Left kidney (tissue), 2 donors: ENCODE results near the gene ZNF777. TPM values are rescaled to one million over a fixed set of nuclear protein-coding genes. Genes with fewer than 3 reads are reported as not detected.

Source experiments
- DNase-seq: peaks from one replicate; pipeline ENCODE4 v3.0.0-alpha.2; 2013
- polyA plus RNA-seq: library from polyadenylated mRNA; unstranded; fragments of 120-200 nt; gene quantifications from one replicate; pipeline ENCODE4 v1.2.1, GENCODE V29; 2013; ENCODE audit not compliant: insufficient read length

ZNF777 gene
- polyA plus RNA-seq, 1 donor: 12.7 TPM

- DNase-seq: no peak
Observed at GRCh38 chr7:149477494-149478443, 16.9 kb upstream of the ZNF777 start.

GRCh38 chr7:149476791-149477190 lies 15.9 kb upstream of the ZNF777 start:
- no peak for DNase-seq

- no peak for DNase-seq
Observed at GRCh38 chr7:149475121-149476045, 14.5 kb upstream of the ZNF777 start.

- DNase-seq: no peak
Observed at GRCh38 chr7:149474309-149475120, 13.7 kb upstream of the ZNF777 start.

GRCh38 chr7:149473251-149473650 lies 12.4 kb upstream of the ZNF777 start:
- no peak for DNase-seq

- no peak for DNase-seq
Observed at GRCh38 chr7:149471289-149471953, 10.6 kb upstream of the ZNF777 start.

- DNase-seq: no peak
Observed at GRCh38 chr7:149469806-149470205, 8.9 kb upstream of the ZNF777 start.

GRCh38 chr7:149468208-149468607 lies 7.3 kb upstream of the ZNF777 start:
- DNase-seq: no peak

- DNase-seq: no peak
Observed at GRCh38 chr7:149467321-149467859, 6.5 kb upstream of the ZNF777 start.

- DNase-seq: no peak
Observed at GRCh38 chr7:149466364-149466763, 5.5 kb upstream of the ZNF777 start.

- no peak for DNase-seq
Observed at GRCh38 chr7:149463500-149464161, 2.8 kb upstream of the ZNF777 start.

GRCh38 chr7:149462101-149462520 lies 1.2 kb upstream of the ZNF777 start:
- no peak for DNase-seq

- peak; percentile 3 for DNase-seq
Observed at GRCh38 chr7:149459540-149460452, 1.1 kb downstream of the ZNF777 start.

- no peak for DNase-seq
Observed at GRCh38 chr7:149459201-149459539, 1.7 kb downstream of the ZNF777 start.

GRCh38 chr7:149458235-149458634 lies 2.6 kb downstream of the ZNF777 start:
- no peak for DNase-seq

GRCh38 chr7:149457766-149458165 lies 3.1 kb downstream of the ZNF777 start:
- DNase-seq: no peak

GRCh38 chr7:149456506-149457421 lies 4.1 kb downstream of the ZNF777 start:
- no peak for DNase-seq
